ENCODE measurements around the gene HIGD1B.
A peak's percentile ranks its signal among the peaks of the same experiment; 100 is the strongest.

The HIGD1B gene

GRCh38 chr17:44894642-44895041, 47.0 kb downstream of the HIGD1B start:
- no peak for TF ChIP-seq JUND (IDR thresholded peaks at IDR 0.05; ENCODE audit: low read depth)
- in situ Hi-C loops (cut with HindIII; ENCODE audit: low pct_unique_long_range_greater_than_20kb, low sequenced_read_pairs): no loop called here
- no peak for DNase-seq (ENCODE audit: low read depth in 1 of 2, low spot score in 1 of 2)

- TF ChIP-seq JUND (IDR thresholded peaks at IDR 0.05; ENCODE audit: low read depth): no peak
- DNase-seq (ENCODE audit: low read depth in 1 of 2, low spot score in 1 of 2): peak in 1 of 2 experiments; percentile 64
- in situ Hi-C loops (cut with HindIII; ENCODE audit: low pct_unique_long_range_greater_than_20kb, low sequenced_read_pairs): no loop called here
Measured at GRCh38 chr17:44898768-44899073, 51.0 kb downstream of the HIGD1B start.

- TF ChIP-seq JUND (IDR thresholded peaks at IDR 0.05; ENCODE audit: low read depth): no peak
- in situ Hi-C loops (cut with HindIII; ENCODE audit: low pct_unique_long_range_greater_than_20kb, low sequenced_read_pairs): no loop called here
- DNase-seq (ENCODE audit: low read depth in 1 of 2, low spot score in 1 of 2): peak; percentile 91 to 92
Measured at GRCh38 chr17:44899074-44899782, 51.5 kb downstream of the HIGD1B start, which contains the start of gene EFTUD2. Gene EFTUD2 (minus strand): TSS chr17:44899445. CDS start chr17:44894521, 4,924 bp downstream.
